SK-N-SH (cell line): ENCODE results near the gene C14orf180.

Experiments
- CHD2 ChIP-seq: fragments of 150-350 bp; IDR thresholded peaks from 2 replicates; pipeline ENCODE4 v1.6.1; 2018; ENCODE audit warnings: low read length; ENCODE audit not compliant: partially characterized antibody
- CTCF ChIP-seq: fragments of 200-600 bp; sonication (generic); IDR thresholded peaks from 2 replicates; pipeline ENCODE4 v1.6.1; 2017; ENCODE audit warnings: antibody characterized with exemption, mild to moderate bottlenecking, moderate library complexity
- POLR2AphosphoS5 ChIP-seq: IDR thresholded peaks from 2 replicates; pipeline ENCODE4 v1.6.1; 2012; ENCODE audit warnings: low read depth, low read length
- RCOR1 ChIP-seq: fragments of 150-350 bp; IDR thresholded peaks from 2 replicates; pipeline ENCODE4 v1.6.1; 2017; ENCODE audit warnings: antibody characterized with exemption, low read length
- SMC3 ChIP-seq: IDR thresholded peaks from 2 replicates; pipeline ENCODE4 v1.6.1; 2012; ENCODE audit warnings: low read depth, low read length, improper control_type of control experiment
- USF1 ChIP-seq: IDR thresholded peaks from 2 replicates; pipeline ENCODE4 v1.4.0; 2012; ENCODE audit warnings: low read depth, borderline replicate concordance

GRCh38 chr14:104603711-104604401, 24.3 kb downstream of the C14orf180 start:
- TF ChIP-seq SMC3 (no peak), RCOR1 (no peak), POLR2AphosphoS5 (no peak), USF1 (no peak), CTCF (no peak), CHD2 (no peak)
